Keratinocyte (primary cell): Measurements from ENCODE around the gene OTUD6A. TPM values are rescaled to one million over a fixed set of nuclear protein-coding genes. Genes with fewer than 3 reads are reported as not detected.

Experiments used
- DNase-seq: peaks from one replicate; pipeline ENCODE4 v3.0.0-alpha.2; 2011; ENCODE audit warnings: low read depth, missing footprints, low spot score
- FAIRE-seq: peaks from 2 replicates; lab custom pipeline; 2011; peaks lifted over from hg19 to GRCh38; lab: Jason Lieb, UNC
- H2AFZ ChIP-seq: 2 replicates; pipeline ENCODE4 v1.6.0; 2012; ENCODE audit warnings: low read length, control low read depth, inconsistent platforms; ENCODE audit not compliant: control insufficient read depth
- H3K27ac ChIP-seq: 2 replicates; pipeline ENCODE4 v1.5.1; 2011; ENCODE audit warnings: low read length; ENCODE audit not compliant: control insufficient read depth, insufficient read depth
- H3K27me3 ChIP-seq: 3 replicates; pipeline ENCODE4 v1.6.0; 2011; ENCODE audit warnings: low read length; ENCODE audit not compliant: control insufficient read depth, insufficient read depth; ENCODE audit errors: extremely low read depth
- H3K36me3 ChIP-seq, 2 experiments: 2 replicates in 1 of 2; 3 replicates in 1 of 2; pipeline ENCODE4 v1.5.1; 2011; ENCODE audit warnings: low read length in 2 of 2, mild to moderate bottlenecking in 1 of 2; ENCODE audit not compliant: control insufficient read depth in 2 of 2, insufficient read depth in 2 of 2; ENCODE audit errors: extremely low read depth in 1 of 2
- H3K4me1 ChIP-seq: 3 replicates; pipeline ENCODE4 v1.5.1; 2011; ENCODE audit warnings: low read length; ENCODE audit not compliant: control insufficient read depth, insufficient read depth; ENCODE audit errors: extremely low read depth
- H3K4me2 ChIP-seq: 3 replicates; pipeline ENCODE4 v1.6.0; 2011; ENCODE audit warnings: low read depth, low read length; ENCODE audit not compliant: control insufficient read depth, insufficient read depth; ENCODE audit errors: extremely low read depth
- H3K4me3 ChIP-seq, 3 experiments: fragments of 200-600 bp in 1 of 3; sonication (generic) in 1 of 3; 2 replicates in 2 of 3; 3 replicates in 1 of 3; pipeline ENCODE4 v1.5.1; 2011 to 2016; ENCODE audit warnings: low read length in 3 of 3, mild to moderate bottlenecking in 3 of 3, control low read depth in 2 of 3, inconsistent platforms in 1 of 3, low read depth in 1 of 3, mixed read lengths in 1 of 3, mixed run types in 1 of 3, moderate library complexity in 1 of 3; ENCODE audit not compliant: control insufficient read depth in 2 of 3, insufficient read depth in 2 of 3; ENCODE audit errors: extremely low read depth in 1 of 3
- H3K79me2 ChIP-seq: 2 replicates; pipeline ENCODE4 v1.6.0; 2012; ENCODE audit warnings: low read length; ENCODE audit not compliant: control insufficient read depth, insufficient read depth
- H3K9ac ChIP-seq: 3 replicates; pipeline ENCODE4 v1.6.0; 2011; ENCODE audit warnings: low read length; ENCODE audit not compliant: control insufficient read depth, insufficient read depth; ENCODE audit errors: extremely low read depth
- H3K9me1 ChIP-seq: 3 replicates; pipeline ENCODE4 v1.6.0; 2011; ENCODE audit warnings: low read length; ENCODE audit not compliant: control insufficient read depth, insufficient read depth; ENCODE audit errors: extremely low read depth
- H3K9me3 ChIP-seq: 2 replicates; pipeline ENCODE4 v1.5.1; 2012; ENCODE audit warnings: low read depth, low read length; ENCODE audit not compliant: control insufficient read depth
- H4K20me1 ChIP-seq: 3 replicates; pipeline ENCODE4 v1.6.0; 2011; ENCODE audit warnings: low read length; ENCODE audit not compliant: control insufficient read depth, insufficient read depth; ENCODE audit errors: extremely low read depth
- CTCF ChIP-seq, 3 experiments: IDR thresholded peaks in 1 of 3; conservative IDR thresholded peaks in 1 of 3; optimal IDR thresholded peaks in 1 of 3; 2 replicates in 2 of 3; 3 replicates in 1 of 3; pipeline versions ENCODE3 to v1.5.1; 2011; ENCODE audit warnings: low read length in 3 of 3, mild to moderate bottlenecking in 3 of 3, moderate library complexity in 2 of 3, control low read depth in 1 of 3, inconsistent platforms in 1 of 3; ENCODE audit not compliant: insufficient read depth in 2 of 3; ENCODE audit errors: extremely low read depth in 1 of 3
- EZH2 ChIP-seq: IDR thresholded peaks from one replicate; pipeline ENCODE4 v1.6.1; 2012; ENCODE audit warnings: inconsistent platforms, mild to moderate bottlenecking, low read length, moderate library complexity
- dilution Hi-C: fragments of 300-500 bp; cut with MboI; formaldehyde crosslinking; loops from one replicate; pipeline ENCODE4 v1.7.0; 2020; ENCODE audit warnings: low sequenced_read_pairs; ENCODE audit not compliant: extremely low pct_ligation_motif_present
- polyA plus RNA-seq, 5 experiments: library from polyadenylated mRNA; depleted of rRNA in 3 of 5; stranded (reverse) in 3 of 5; stranded (forward) in 1 of 5; unstranded in 1 of 5; fragments of >200 nt; gene quantifications; 1 replicate in 1 of 5; 2 replicates in 3 of 5; 3 replicates in 1 of 5; pipeline versions ENCODE4 v1.2.1 to v1.2.3, GENCODE V29; 2011 to 2012; ENCODE audit warnings: missing spikeins in 2 of 5, low read depth in 1 of 5, low replicate concordance in 1 of 5

Gene OTUD6A
- polyA plus RNA-seq, 1 donor (not counting 4 experiments of a cell fraction or from before 2014, with no cell fraction given), result not detected

GRCh38 chrX:70026112-70026850 is 36.0 kb upstream of the OTUD6A start:
- FAIRE-seq (peak; percentile 34), DNase-seq (no peak)
- Histone ChIP-seq H3K79me2 (no peaks in the 10 kb centered on the region), H3K4me1 (peaks cover 20% of the 10 kb centered on the region), H3K27me3 (no peaks in the 10 kb centered on the region), H3K27ac (no peak overlapping the region), H3K4me3 (no peak overlapping the region), H2AFZ (no peak overlapping the region), H3K4me2 (peak overlapping the region; percentile 55), H3K9me3 (no peaks in the 10 kb centered on the region), H3K9ac (no peak overlapping the region), H4K20me1 (no peaks in the 10 kb centered on the region), H3K9me1 (no peaks in the 10 kb centered on the region), H3K36me3 (no peaks in the 10 kb centered on the region)
- no peak for TF ChIP-seq EZH2
- no peak for TF ChIP-seq CTCF (optimal IDR thresholded peaks at IDR 0.05 in 1 of 3, IDR thresholded peaks at IDR 0.05 in 1 of 3, conservative IDR thresholded peaks at IDR 0.05 in 1 of 3; ENCODE audit: extremely low read depth in 1 of 3, insufficient read depth in 2 of 3, low read length in 3 of 3)
- dilution Hi-C loops, result no loop called here

GRCh38 chrX:70026851-70027200 is 35.4 kb upstream of the OTUD6A start:
- FAIRE-seq (no peak), DNase-seq (no peak)
- H3K4me1 ChIP-seq, result peaks cover 20% of the 10 kb centered on the region
- no peaks in the 10 kb centered on the region for H3K36me3 ChIP-seq
- H3K79me2 ChIP-seq, result no peaks in the 10 kb centered on the region
- no peaks in the 10 kb centered on the region for H3K9me1 ChIP-seq
- H3K4me3 ChIP-seq, result no peak overlapping the region
- H3K9ac ChIP-seq, result no peak overlapping the region
- H4K20me1 ChIP-seq, result no peaks in the 10 kb centered on the region
- dilution Hi-C loops, result no loop called here
- no peak overlapping the region for H3K27ac ChIP-seq
- no peak overlapping the region for H2AFZ ChIP-seq
- TF ChIP-seq CTCF (optimal IDR thresholded peaks at IDR 0.05 in 1 of 3, IDR thresholded peaks at IDR 0.05 in 1 of 3, conservative IDR thresholded peaks at IDR 0.05 in 1 of 3; ENCODE audit: extremely low read depth in 1 of 3, insufficient read depth in 2 of 3, low read length in 3 of 3) (no peak), EZH2 (no peak)
- H3K4me2 ChIP-seq, result no peak overlapping the region
- no peaks in the 10 kb centered on the region for H3K27me3 ChIP-seq
- H3K9me3 ChIP-seq, result no peaks in the 10 kb centered on the region
